H9 (cell line): Measurements from ENCODE around the gene BICDL2. TPM values are rescaled to one million over a fixed set of nuclear protein-coding genes. Genes with fewer than 3 reads are reported as not detected.

Experiments
- DNase-seq: peaks from one replicate; pipeline ENCODE4 v3.0.0-alpha.2; 2017
- H2AFZ ChIP-seq: one replicate; pipeline ENCODE4 v1.6.1; 2013; ENCODE audit warnings: mild to moderate bottlenecking, low read length, control low read depth, moderate library complexity
- H2AK5ac ChIP-seq: 2 replicates; pipeline ENCODE4 v1.6.1; 2013; ENCODE audit warnings: low read length, control low read depth, mixed read lengths; ENCODE audit not compliant: insufficient read length
- H2BK120ac ChIP-seq: one replicate; pipeline ENCODE4 v1.6.1; 2013; ENCODE audit warnings: low read depth, mild to moderate bottlenecking, low read length, control low read depth, inconsistent platforms; ENCODE audit not compliant: poor library complexity, severe bottlenecking
- H2BK12ac ChIP-seq: 2 replicates; pipeline ENCODE4 v1.6.1; 2013; ENCODE audit warnings: low read length, control low read depth, mixed read lengths, low read depth; ENCODE audit not compliant: insufficient read length
- H2BK15ac ChIP-seq: 2 replicates; pipeline ENCODE4 v1.6.1; 2013; ENCODE audit warnings: low read depth, low read length, control low read depth
- H2BK20ac ChIP-seq: one replicate; pipeline ENCODE4 v1.6.1; 2013; ENCODE audit warnings: low read depth, mild to moderate bottlenecking, low read length, control low read depth, inconsistent platforms; ENCODE audit not compliant: poor library complexity, severe bottlenecking
- H2BK5ac ChIP-seq: 2 replicates; pipeline ENCODE4 v1.6.1; 2013; ENCODE audit warnings: low read length, control low read depth, mixed read lengths; ENCODE audit not compliant: insufficient read length
- H3K14ac ChIP-seq: 2 replicates; pipeline ENCODE4 v1.6.1; 2013; ENCODE audit warnings: low read length, control low read depth; ENCODE audit not compliant: insufficient read depth
- H3K18ac ChIP-seq: 2 replicates; pipeline ENCODE4 v1.6.1; 2013; ENCODE audit warnings: low read depth, mild to moderate bottlenecking, mixed read lengths, low read length, control low read depth; ENCODE audit not compliant: insufficient read length
- H3K23ac ChIP-seq: 2 replicates; pipeline ENCODE4 v1.6.1; 2013; ENCODE audit warnings: low read length, control low read depth, mixed read lengths, low read depth; ENCODE audit not compliant: insufficient read length
- H3K23me2 ChIP-seq: 2 replicates; pipeline ENCODE4 v1.6.1; 2013; ENCODE audit warnings: low read depth, mild to moderate bottlenecking, mixed read lengths, low read length, control low read depth; ENCODE audit not compliant: insufficient read length, poor library complexity, severe bottlenecking
- H3K27ac ChIP-seq: 2 replicates; pipeline ENCODE4 v1.5.1; 2013; ENCODE audit warnings: low read length, control low read depth, mixed read lengths, low read depth; ENCODE audit not compliant: insufficient read length
- H3K27me3 ChIP-seq: 2 replicates; pipeline ENCODE4 v1.6.1; 2013; ENCODE audit warnings: low read length, control low read depth, inconsistent platforms; ENCODE audit not compliant: insufficient read depth
- H3K4ac ChIP-seq: 2 replicates; pipeline ENCODE4 v1.6.1; 2013; ENCODE audit warnings: low read depth, mild to moderate bottlenecking, control low read depth, inconsistent platforms, low read length, moderate library complexity
- H3K4me1 ChIP-seq: 2 replicates; pipeline ENCODE4 v1.6.1; 2013; ENCODE audit warnings: low read length, control low read depth, inconsistent platforms; ENCODE audit not compliant: insufficient read depth
- H3K4me2 ChIP-seq: 2 replicates; pipeline ENCODE4 v1.6.1; 2013; ENCODE audit warnings: low read length, control low read depth, mixed read lengths; ENCODE audit not compliant: insufficient read length, insufficient read depth
- H3K56ac ChIP-seq: 2 replicates; pipeline ENCODE4 v1.6.1; 2013; ENCODE audit warnings: low read depth, mild to moderate bottlenecking, mixed read lengths, low read length, control low read depth; ENCODE audit not compliant: insufficient read length
- H3K79me1 ChIP-seq: 2 replicates; pipeline ENCODE4 v1.6.1; 2013; ENCODE audit warnings: low read depth, mild to moderate bottlenecking, moderate library complexity, low read length, control low read depth, inconsistent platforms; ENCODE audit not compliant: insufficient read depth, poor library complexity, severe bottlenecking
- H3K79me2 ChIP-seq: 2 replicates; pipeline ENCODE4 v1.6.1; 2013; ENCODE audit warnings: low read length, control low read depth, inconsistent platforms; ENCODE audit not compliant: insufficient read depth
- H3K9ac ChIP-seq: 2 replicates; pipeline ENCODE4 v1.6.1; 2013; ENCODE audit warnings: low read length, control low read depth, mixed read lengths; ENCODE audit not compliant: insufficient read length; ENCODE audit errors: extremely low read depth
- H3K9me3 ChIP-seq: one replicate; pipeline ENCODE4 v1.6.1; 2013; ENCODE audit warnings: low read depth, low read length, inconsistent platforms; ENCODE audit not compliant: control insufficient read depth
- H3T11ph ChIP-seq: one replicate; pipeline ENCODE4 v1.6.1; 2013; ENCODE audit warnings: mild to moderate bottlenecking, low read length, control low read depth, inconsistent platforms
- H4K20me1 ChIP-seq: one replicate; pipeline ENCODE4 v1.6.1; 2013; ENCODE audit not compliant: control insufficient read depth, insufficient read length, insufficient read depth
- H4K5ac ChIP-seq: 2 replicates; pipeline ENCODE4 v1.6.1; 2013; ENCODE audit warnings: low read depth, mild to moderate bottlenecking, mixed read lengths, low read length, control low read depth; ENCODE audit not compliant: insufficient read length
- H4K8ac ChIP-seq: replicated peaks from 2 replicates; pipeline ENCODE4 v1.6.1; 2013; ENCODE audit warnings: low read length, control low read depth, mixed read lengths, low read depth; ENCODE audit not compliant: insufficient read length
- H4K91ac ChIP-seq: 2 replicates; pipeline ENCODE4 v1.6.1; 2013; ENCODE audit warnings: low read depth, mild to moderate bottlenecking, moderate library complexity, mixed read lengths, low read length, control low read depth; ENCODE audit not compliant: insufficient read length
- H3K27ac Mint-ChIP-seq, 3 experiments: 2 replicates in 2 of 3; 3 replicates in 1 of 3; pipeline ENCODE4 v1.8.0; 2020 to 2021; ENCODE audit warnings: mixed read lengths in 3 of 3, mild to moderate bottlenecking in 1 of 3, moderate library complexity in 1 of 3
- H3K27me3 Mint-ChIP-seq: 2 replicates; pipeline ENCODE4 v1.8.0; 2021; ENCODE audit warnings: low read depth, mild to moderate bottlenecking, moderate library complexity, mixed read lengths
- H3K36me3 Mint-ChIP-seq, 3 experiments: 2 replicates in 2 of 3; 3 replicates in 1 of 3; pipeline ENCODE4 v1.8.0; 2020 to 2021; ENCODE audit warnings: low read depth in 3 of 3, mixed read lengths in 3 of 3; ENCODE audit not compliant: insufficient read depth in 1 of 3
- H3K4me1 Mint-ChIP-seq, 2 experiments: 2 replicates each; pipeline ENCODE4 v1.8.0; 2020; ENCODE audit warnings: mixed read lengths in 2 of 2
- H3K4me3 Mint-ChIP-seq, 2 experiments: 2 replicates in 1 of 2; 3 replicates in 1 of 2; pipeline ENCODE4 v1.8.0; 2020 to 2021; ENCODE audit warnings: mild to moderate bottlenecking in 2 of 2, mixed read lengths in 2 of 2, moderate library complexity in 1 of 2
- H3K9me3 Mint-ChIP-seq, 2 experiments: 2 replicates in 1 of 2; 3 replicates in 1 of 2; pipeline ENCODE4 v1.8.0; 2020; ENCODE audit warnings: mild to moderate bottlenecking in 2 of 2, mixed read lengths in 2 of 2, moderate library complexity in 1 of 2
- WGBS: extraction: QIAGEN DNeasy Blood & Tissue Kit; methylation state at CpG from one replicate; pipeline ENCODE4 v1.1.7; 2013; ENCODE audit warnings: missing lambda C conversion rate, low lambda C conversion rate, mixed read lengths; ENCODE audit not compliant: insufficient read length; ENCODE audit errors: extremely low coverage; 5-methylcytosine and 5-hydroxymethylcytosine counted together
- total RNA-seq: library from RNA; stranded (reverse); gene quantifications from 2 replicates; pipeline ENCODE4 v1.2.1, GENCODE V29; 2021
- TF ChIP-seq, protein P1 (sequence below): fragments of 200-600 bp; sonication (generic); conservative IDR thresholded peaks from 3 replicates; pipeline ENCODE4 v1.8.0; 2021; ENCODE audit warnings: antibody characterized with exemption, mild to moderate bottlenecking

Gene BICDL2
- total RNA-seq, 1 experiment from 2014 or later: 13.5 TPM

DNA sequence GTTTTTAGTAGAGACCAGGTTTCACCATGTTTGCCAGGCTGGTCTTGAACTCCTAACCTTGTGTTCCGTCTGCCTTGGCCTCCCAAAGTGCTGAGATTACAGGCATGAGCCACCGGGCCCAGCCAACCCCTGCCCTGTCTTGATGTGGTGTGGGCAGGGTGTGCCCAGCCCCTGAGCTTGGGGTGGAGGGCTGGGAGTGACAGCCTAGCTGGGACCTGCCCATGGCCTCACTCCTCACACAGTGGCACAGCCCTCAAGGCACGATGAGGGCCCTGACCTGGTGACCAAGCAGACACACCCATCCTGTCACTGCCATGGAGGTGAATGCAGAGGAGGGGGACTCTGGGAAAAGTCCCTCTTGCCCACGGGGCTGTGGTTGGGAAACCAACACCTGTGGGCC is 31.7 kb upstream of the BICDL2 start:
- no peak overlapping the region for H3K9ac ChIP-seq
- no peak overlapping the region for H3K14ac ChIP-seq
- H3K4me1 ChIP-seq: no peaks in the 10 kb centered on the region; the same call in 1 of the 2 replicates
- peak overlapping the region in 1 of 2 experiments; percentile 44; a peak in 1 of 5 replicates for H3K4me3 Mint-ChIP-seq
- H2AFZ ChIP-seq: no peak overlapping the region
- no peak overlapping the region for H3K4me2 ChIP-seq
- H2BK5ac ChIP-seq: no peak overlapping the region
- H2BK15ac ChIP-seq: no peak overlapping the region
- no peak overlapping the region for H2BK120ac ChIP-seq
- no peak overlapping the region for H2AK5ac ChIP-seq
- no peak overlapping the region for H2BK20ac ChIP-seq
- no peak overlapping the region for H3K23ac ChIP-seq
- no peaks in the 10 kb centered on the region; a peak in 1 of 7 replicates for H3K36me3 Mint-ChIP-seq
- no peak overlapping the region for H4K5ac ChIP-seq
- H3K9me3 Mint-ChIP-seq: no peaks in the 10 kb centered on the region; a peak in 1 of 5 replicates
- no peak overlapping the region for H2BK12ac ChIP-seq
- no peaks in the 10 kb centered on the region for H3K23me2 ChIP-seq
- WGBS: no CpG with 5 or more reads among the region's 4 CpGs
- no peak overlapping the region for H4K91ac ChIP-seq
- H3K56ac ChIP-seq: no peak overlapping the region
- no peak overlapping the region for H3T11ph ChIP-seq
- H3K4ac ChIP-seq: no peak overlapping the region
- no peaks in the 10 kb centered on the region for H4K20me1 ChIP-seq
- H3K4me1 Mint-ChIP-seq: peaks cover 30 to 33% of the 10 kb centered on the region in 2 experiments
- TF ChIP-seq, protein P1, sequence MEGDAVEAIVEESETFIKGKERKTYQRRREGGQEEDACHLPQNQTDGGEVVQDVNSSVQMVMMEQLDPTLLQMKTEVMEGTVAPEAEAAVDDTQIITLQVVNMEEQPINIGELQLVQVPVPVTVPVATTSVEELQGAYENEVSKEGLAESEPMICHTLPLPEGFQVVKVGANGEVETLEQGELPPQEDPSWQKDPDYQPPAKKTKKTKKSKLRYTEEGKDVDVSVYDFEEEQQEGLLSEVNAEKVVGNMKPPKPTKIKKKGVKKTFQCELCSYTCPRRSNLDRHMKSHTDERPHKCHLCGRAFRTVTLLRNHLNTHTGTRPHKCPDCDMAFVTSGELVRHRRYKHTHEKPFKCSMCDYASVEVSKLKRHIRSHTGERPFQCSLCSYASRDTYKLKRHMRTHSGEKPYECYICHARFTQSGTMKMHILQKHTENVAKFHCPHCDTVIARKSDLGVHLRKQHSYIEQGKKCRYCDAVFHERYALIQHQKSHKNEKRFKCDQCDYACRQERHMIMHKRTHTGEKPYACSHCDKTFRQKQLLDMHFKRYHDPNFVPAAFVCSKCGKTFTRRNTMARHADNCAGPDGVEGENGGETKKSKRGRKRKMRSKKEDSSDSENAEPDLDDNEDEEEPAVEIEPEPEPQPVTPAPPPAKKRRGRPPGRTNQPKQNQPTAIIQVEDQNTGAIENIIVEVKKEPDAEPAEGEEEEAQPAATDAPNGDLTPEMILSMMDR: no peak
- H3K27ac Mint-ChIP-seq: no peak overlapping the region
- no peak overlapping the region for H4K8ac ChIP-seq
- H3K79me2 ChIP-seq: no peaks in the 10 kb centered on the region
- H3K27ac ChIP-seq: no peak overlapping the region
- H3K79me1 ChIP-seq: no peaks in the 10 kb centered on the region
- no peak overlapping the region for H3K18ac ChIP-seq
- H3K9me3 ChIP-seq: no peaks in the 10 kb centered on the region
- peaks cover 9% of the 10 kb centered on the region for H3K27me3 Mint-ChIP-seq
- DNase-seq: no peak
- no peaks in the 10 kb centered on the region for H3K27me3 ChIP-seq
